Choroid plexus epithelial cell (primary cell): ENCODE data around the gene AFAP1L2.

Experiments
- DNase-seq: peaks from one replicate; pipeline ENCODE4 v3.0.0-alpha.2; 2010; ENCODE audit warnings: low read depth
- H3K4me3 ChIP-seq: 2 replicates; pipeline ENCODE4 v1.5.1; 2011; ENCODE audit warnings: low read depth, mild to moderate bottlenecking, control low read depth, low read length, moderate library complexity
- CTCF ChIP-seq: conservative IDR thresholded peaks from 2 replicates; pipeline ENCODE4 v1.5.1; 2011; ENCODE audit warnings: low read depth, mild to moderate bottlenecking, control low read depth, inconsistent platforms, low read length, moderate library complexity

Gene AFAP1L2

GRCh38 chr10:114252883-114253282 lies 151.4 kb downstream of the AFAP1L2 start:
- H3K4me3 ChIP-seq = no peak overlapping the region
- no peak for DNase-seq
- no peak for TF ChIP-seq CTCF

GRCh38 chr10:114252092-114252491 lies 152.2 kb downstream of the AFAP1L2 start:
- TF ChIP-seq CTCF = no peak
- no peak for DNase-seq
- H3K4me3 ChIP-seq = no peak overlapping the region

GRCh38 chr10:114250716-114251115 lies 153.6 kb downstream of the AFAP1L2 start:
- TF ChIP-seq CTCF = no peak
- no peak overlapping the region for H3K4me3 ChIP-seq
- no peak for DNase-seq

- no peak for TF ChIP-seq CTCF
- DNase-seq = no peak
- H3K4me3 ChIP-seq = no peak overlapping the region
Observed at GRCh38 chr10:114250236-114250635, 154.1 kb downstream of the AFAP1L2 start.

- DNase-seq = no peak
- no peak overlapping the region for H3K4me3 ChIP-seq
- no peak for TF ChIP-seq CTCF
Observed at GRCh38 chr10:114246679-114247305, 157.5 kb downstream of the AFAP1L2 start.

- no peak overlapping the region for H3K4me3 ChIP-seq
- TF ChIP-seq CTCF = no peak
- no peak for DNase-seq
Observed at GRCh38 chr10:114245121-114245791, 159.0 kb downstream of the AFAP1L2 start.
